IMR-90 (cell line): ENCODE measurements around the gene MSMP. TPM values are rescaled to one million over a fixed set of nuclear protein-coding genes. Genes with fewer than 3 reads are reported as not detected.

Experiments
- ATAC-seq: fragments of 200-7000 bp; cut with Tn5 transposase; 2 replicates; pipeline ENCODE4 v1.9.1; 2020; ENCODE audit warnings: low read depth, mild to moderate bottlenecking, moderate library complexity
- BruUV-seq: library from RNA; stranded (reverse); fragments of 400-500 nt; replicated peaks from 2 replicates; lab custom pipeline; 2021; lab: Mats Ljungman, UMichigan
- CTCF ChIA-PET: fragments of 300-600 bp; formaldehyde crosslinking; extraction: SDS; loops from one replicate; lab custom pipeline; 2021; ENCODE audit warnings: antibody characterized with exemption; lab: Yijun Ruan, JAX
- POLR2A ChIA-PET: fragments of 300-600 bp; sonication (Branson Sonifier 250); formaldehyde crosslinking; loops from one replicate; lab custom pipeline; 2022; ENCODE audit warnings: antibody characterized with exemption; ENCODE audit not compliant: unreplicated experiment; lab: Charles Lee
- DNase-seq: peaks from one replicate; pipeline ENCODE4 v3.0.0; 2013
- H2AFZ ChIP-seq: replicated peaks from 2 replicates; pipeline ENCODE3; 2013; ENCODE audit warnings: low read length, mild to moderate bottlenecking; ENCODE audit not compliant: poor library complexity
- H2AK5ac ChIP-seq: 2 replicates; pipeline ENCODE4 v1.6.1; 2013; ENCODE audit warnings: low read depth, low read length, inconsistent platforms
- H2AK9ac ChIP-seq: replicated peaks from 2 replicates; pipeline ENCODE3; 2013; ENCODE audit warnings: mild to moderate bottlenecking, low read depth, low read length, moderate library complexity; ENCODE audit not compliant: poor library complexity
- H2BK120ac ChIP-seq: 2 replicates; pipeline ENCODE4 v1.6.1; 2013; ENCODE audit warnings: low read depth, low read length, inconsistent platforms
- H2BK15ac ChIP-seq: 3 replicates; pipeline ENCODE4 v1.6.1; 2013; ENCODE audit warnings: low read depth, low read length, inconsistent platforms
- H2BK20ac ChIP-seq: 2 replicates; pipeline ENCODE4 v1.6.1; 2013; ENCODE audit warnings: low read depth, mild to moderate bottlenecking, inconsistent platforms, low read length, moderate library complexity
- H2BK5ac ChIP-seq: 2 replicates; pipeline ENCODE4 v1.6.1; 2013; ENCODE audit warnings: mild to moderate bottlenecking, low read depth, low read length, inconsistent platforms; ENCODE audit not compliant: poor library complexity, severe bottlenecking
- H3K14ac ChIP-seq: replicated peaks from 2 replicates; pipeline ENCODE4 v1.6.1; 2013; ENCODE audit warnings: low read depth, low read length, inconsistent platforms
- H3K18ac ChIP-seq: 2 replicates; pipeline ENCODE4 v1.6.1; 2013; ENCODE audit warnings: low read depth, low read length, control low read depth
- H3K23ac ChIP-seq: 2 replicates; pipeline ENCODE4 v1.6.1; 2013; ENCODE audit warnings: low read depth, low read length, inconsistent platforms
- H3K27ac ChIP-seq: 2 replicates; pipeline ENCODE4 v1.5.1; 2013; ENCODE audit warnings: mild to moderate bottlenecking, control low read depth, low read length; ENCODE audit not compliant: insufficient read depth
- H3K27me3 ChIP-seq: 2 replicates; pipeline ENCODE4 v1.6.1; 2013; ENCODE audit warnings: low read length; ENCODE audit not compliant: control insufficient read depth, insufficient read depth
- H3K36me3 ChIP-seq: 2 replicates; pipeline ENCODE4 v1.6.1; 2013; ENCODE audit warnings: low read length, mixed read lengths; ENCODE audit not compliant: control insufficient read depth, insufficient read depth
- H3K4ac ChIP-seq: 2 replicates; pipeline ENCODE4 v1.6.1; 2013; ENCODE audit warnings: low read depth, low read length, inconsistent platforms
- H3K4me1 ChIP-seq: 2 replicates; pipeline ENCODE4 v1.6.1; 2013; ENCODE audit warnings: low read length, mixed read lengths; ENCODE audit not compliant: control insufficient read depth, insufficient read depth
- H3K4me2 ChIP-seq: 2 replicates; pipeline ENCODE4 v1.6.1; 2013; ENCODE audit warnings: low read depth, mild to moderate bottlenecking, control low read depth, low read length, moderate library complexity
- H3K4me3 ChIP-seq: 2 replicates; pipeline ENCODE4 v1.5.1; 2013; ENCODE audit warnings: low read depth, mild to moderate bottlenecking, control low read depth, low read length, moderate library complexity; ENCODE audit not compliant: insufficient read depth
- H3K56ac ChIP-seq: 2 replicates; pipeline ENCODE4 v1.6.1; 2013; ENCODE audit warnings: low read length, inconsistent platforms; ENCODE audit not compliant: insufficient read depth; ENCODE audit errors: extremely low read depth
- H3K79me1 ChIP-seq, 2 experiments: 2 replicates each; pipeline ENCODE4 v1.6.1; 2013; ENCODE audit warnings: low read length in 2 of 2, inconsistent platforms in 1 of 2, low read depth in 1 of 2
- H3K9ac ChIP-seq: 2 replicates; pipeline ENCODE4 v1.6.1; 2013; ENCODE audit warnings: low read depth, low read length, control low read depth
- H3K9me1 ChIP-seq: 2 replicates; pipeline ENCODE4 v1.6.1; 2013; ENCODE audit warnings: low read length, inconsistent platforms; ENCODE audit not compliant: insufficient read depth
- H3K9me3 ChIP-seq: 2 replicates; pipeline ENCODE4 v1.6.1; 2013; ENCODE audit warnings: low read length; ENCODE audit not compliant: control insufficient read depth, insufficient read depth
- H4K20me1 ChIP-seq: 2 replicates; pipeline ENCODE4 v1.6.1; 2013; ENCODE audit warnings: low read length, inconsistent platforms; ENCODE audit not compliant: insufficient read depth
- H4K5ac ChIP-seq: 2 replicates; pipeline ENCODE4 v1.6.1; 2013; ENCODE audit warnings: mild to moderate bottlenecking, low read depth, low read length, control low read depth
- H4K8ac ChIP-seq, 2 experiments: 2 replicates each; pipeline ENCODE4 v1.6.1; 2013; ENCODE audit warnings: low read depth in 2 of 2, low read length in 2 of 2, control low read depth in 1 of 2, inconsistent platforms in 1 of 2
- H4K91ac ChIP-seq: 2 replicates; pipeline ENCODE4 v1.6.1; 2013; ENCODE audit warnings: low read depth, low read length, inconsistent platforms; ENCODE audit not compliant: insufficient read depth
- POLR2A ChIP-seq: IDR thresholded peaks from 2 replicates; pipeline ENCODE4 v1.6.1; 2012; ENCODE audit warnings: mild to moderate bottlenecking, low read depth, low read length
- WGBS, 2 experiments: methylation state at CpG; one replicate each; pipeline versions ENCODE4 v1.1.5 to v1.1.7; 2013; ENCODE audit warnings: missing lambda C conversion rate in 2 of 2; ENCODE audit not compliant: insufficient read length in 1 of 2; ENCODE audit errors: extremely low coverage in 2 of 2; 5-methylcytosine and 5-hydroxymethylcytosine counted together
- dilution Hi-C: fragments of 300-500 bp; cut with HindIII; formaldehyde crosslinking; loops from one replicate; pipeline ENCODE4 v1.14.3; 2018; ENCODE audit warnings: low sequenced_read_pairs; ENCODE audit not compliant: unreplicated experiment
- in situ Hi-C: fragments of 300-500 bp; cut with MboI; formaldehyde crosslinking; loops from 3 replicates; pipeline ENCODE4 v1.14.3; 2019; ENCODE audit warnings: low sequenced_read_pairs, inconsistent platforms, mixed read lengths
- intact Hi-C: fragments of 100-400 bp; cut with micrococcal nuclease; formaldehyde crosslinking; loops from 2 replicates; pipeline ENCODE4 v1.10.0; 2022
- polyA plus RNA-seq, 3 experiments: library from polyadenylated mRNA; depleted of rRNA; stranded (reverse); fragments of >200 nt; gene quantifications; 2 replicates each; pipeline ENCODE4 v1.2.3, GENCODE V29; 2012; ENCODE audit warnings: low replicate concordance in 1 of 3
- total RNA-seq: library from RNA; depleted of rRNA; stranded (reverse); fragments of >200 nt; gene quantifications from 2 replicates; pipeline ENCODE4 v1.2.3, GENCODE V29; 2012

Gene MSMP
- total and polyA plus RNA-seq, 2 of the 4 experiments (the other 2 are of a cell fraction) = not detected

DNA sequence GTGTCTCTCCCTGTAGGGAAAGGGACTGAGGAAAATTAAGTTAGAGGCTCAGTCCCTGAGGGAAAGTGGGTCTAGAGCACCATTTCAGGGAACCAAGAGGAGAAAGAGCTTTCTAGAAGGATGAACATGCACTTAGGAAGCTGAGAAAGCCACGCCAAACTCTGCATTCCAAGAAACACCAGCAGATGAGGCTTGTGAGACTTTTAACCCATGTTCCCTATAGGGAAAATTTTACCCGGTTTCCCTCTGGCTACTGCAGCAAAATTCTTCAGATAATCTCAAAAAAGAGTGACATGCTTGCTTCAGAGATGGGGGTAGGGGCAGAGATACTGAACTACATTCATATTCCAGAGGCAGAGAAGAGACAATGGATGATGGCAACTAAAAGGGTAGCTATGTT is 30.6 kb downstream of the MSMP start:
- H3K9ac ChIP-seq = no peak overlapping the region
- dilution Hi-C loops (no loop called here), intact Hi-C loops (no loop called here), in situ Hi-C loops (no loop called here)
- H4K8ac ChIP-seq = no peak overlapping the region
- H3K4me3 ChIP-seq = no peak overlapping the region
- no peak for TF ChIP-seq POLR2A
- peaks cover 40% of the 10 kb centered on the region for H4K20me1 ChIP-seq
- no peak for ATAC-seq
- H2AK5ac ChIP-seq = no peak overlapping the region
- H2BK15ac ChIP-seq = no peak overlapping the region
- no peak overlapping the region for H4K91ac ChIP-seq
- H3K4me1 ChIP-seq = peaks cover 13% of the 10 kb centered on the region
- H3K27ac ChIP-seq = no peak overlapping the region
- H3K9me3 ChIP-seq = no peaks in the 10 kb centered on the region
- no peak overlapping the region for H3K14ac ChIP-seq
- ChIA-PET CTCF (interaction anchor here (1.0 kb wide), 1 partner anchor 27 kb away, joined by 3 read pairs; no protein-coding TSS in a partner anchor), POLR2A (interaction anchor here (0.7 kb wide), 1 partner anchor 77 kb away, joined by 6 read pairs; no protein-coding TSS in a partner anchor)
- H2AFZ ChIP-seq = no peak overlapping the region
- no TSS peak for BruUV-seq
- H3K9me1 ChIP-seq = peaks cover 7% of the 10 kb centered on the region; the same call in 1 of the 2 replicates
- no peak overlapping the region for H3K23ac ChIP-seq
- H3K79me1 ChIP-seq = peaks cover 49 to 87% of the 10 kb centered on the region in 2 experiments
- H2BK5ac ChIP-seq = no peak overlapping the region
- H4K5ac ChIP-seq = no peak overlapping the region
- no peak overlapping the region for H3K18ac ChIP-seq
- no CpG with 5 or more reads among the region's 2 CpGs for WGBS, 2 experiments
- no peak for DNase-seq
- no peak overlapping the region for H2BK20ac ChIP-seq
- no peak overlapping the region for H2AK9ac ChIP-seq
- no peak overlapping the region for H3K56ac ChIP-seq
- no peak overlapping the region for H3K4ac ChIP-seq
- no peak overlapping the region for H2BK120ac ChIP-seq
- H3K27me3 ChIP-seq = no peaks in the 10 kb centered on the region
- H3K36me3 ChIP-seq = peaks cover 66% of the 10 kb centered on the region
- no peak overlapping the region for H3K4me2 ChIP-seq
